SK-N-SH treated with all-trans-retinoic acid at 6 μM for 48 hours (cell line): Measurements from ENCODE around the gene MAP2K6.

Experiments
- ATAC-seq: fragments of 200-7000 bp; cut with Tn5 transposase; 3 replicates; pipeline ENCODE4 v1.9.1; 2020; ENCODE audit warnings: mild to moderate bottlenecking, moderate library complexity
- ARNTL ChIP-seq: fragments of 450-650 bp; formaldehyde crosslinking; IDR thresholded peaks from 2 replicates; pipeline ENCODE4 v1.5.0; 2020; ENCODE audit warnings: low read depth, mild to moderate bottlenecking, moderate library complexity, borderline replicate concordance
- BACH2 ChIP-seq: fragments of 250-450 bp; sonication (Bioruptor Pico); IDR thresholded peaks from 2 replicates; pipeline ENCODE4 v1.9.0; 2021; ENCODE audit warnings: mild to moderate bottlenecking, borderline replicate concordance
- CSDC2 ChIP-seq: fragments of 250-450 bp; sonication (Bioruptor Pico); IDR thresholded peaks from 2 replicates; pipeline ENCODE4 v1.5.0; 2020; ENCODE audit warnings: mild to moderate bottlenecking, moderate library complexity
- ESRRG ChIP-seq: fragments of 250-450 bp; sonication (Bioruptor Pico); IDR thresholded peaks from 2 replicates; pipeline ENCODE4 v1.6.1; 2021; ENCODE audit warnings: mild to moderate bottlenecking
- GLIS3 ChIP-seq: fragments of 250-450 bp; sonication (Bioruptor Pico); IDR thresholded peaks from 2 replicates; pipeline ENCODE4 v1.5.0; 2020; ENCODE audit warnings: mild to moderate bottlenecking, moderate library complexity
- ISL1 ChIP-seq: fragments of 250-450 bp; sonication (Bioruptor Pico); IDR thresholded peaks from 2 replicates; pipeline ENCODE4 v2.1.2; 2022; ENCODE audit warnings: mild to moderate bottlenecking, moderate library complexity
- OSR1 ChIP-seq: fragments of 250-450 bp; sonication (Bioruptor Pico); IDR thresholded peaks from 2 replicates; pipeline ENCODE4 v1.8.0; 2022; ENCODE audit warnings: moderate library complexity, mild to moderate bottlenecking, inconsistent platforms
- PPARA ChIP-seq: fragments of 250-450 bp; sonication (Bioruptor Pico); IDR thresholded peaks from 2 replicates; pipeline ENCODE4 v1.5.0; 2020; ENCODE audit warnings: mild to moderate bottlenecking, borderline replicate concordance
- RARB ChIP-seq: fragments of 250-450 bp; sonication (Bioruptor Pico); IDR thresholded peaks from 2 replicates; pipeline ENCODE4 v1.8.0; 2021; ENCODE audit warnings: mild to moderate bottlenecking, moderate library complexity
- SNAI2 ChIP-seq: fragments of 250-450 bp; sonication (Bioruptor Pico); IDR thresholded peaks from 2 replicates; pipeline ENCODE4 v1.5.0; 2020; ENCODE audit warnings: mild to moderate bottlenecking, moderate library complexity
- TCF4 ChIP-seq: fragments of 250-450 bp; sonication (Bioruptor Pico); IDR thresholded peaks from 2 replicates; pipeline ENCODE4 v1.8.0; 2021; ENCODE audit warnings: mild to moderate bottlenecking, moderate library complexity, borderline replicate concordance
- TOX ChIP-seq: fragments of 250-450 bp; sonication (Bioruptor Pico); IDR thresholded peaks from 2 replicates; pipeline ENCODE4 v1.8.0; 2021; ENCODE audit warnings: mild to moderate bottlenecking, moderate library complexity, borderline replicate concordance
- ZC3H10 ChIP-seq: fragments of 250-450 bp; sonication (Bioruptor Pico); IDR thresholded peaks from 2 replicates; pipeline ENCODE4 v1.5.1; 2021; ENCODE audit warnings: mild to moderate bottlenecking, moderate library complexity
- ZFP3 ChIP-seq: fragments of 250-450 bp; sonication (Bioruptor Pico); IDR thresholded peaks from 2 replicates; pipeline ENCODE4 v1.5.0; 2020; ENCODE audit warnings: mild to moderate bottlenecking, moderate library complexity
- ZFP30 ChIP-seq: fragments of 450-650 bp; formaldehyde crosslinking; IDR thresholded peaks from 2 replicates; pipeline ENCODE4 v1.5.0; 2022; ENCODE audit warnings: mild to moderate bottlenecking, moderate library complexity
- ZNF565 ChIP-seq: fragments of 450-650 bp; formaldehyde crosslinking; conservative IDR thresholded peaks from 2 replicates; pipeline ENCODE4 v1.5.0; 2020; ENCODE audit warnings: low read depth, mild to moderate bottlenecking, moderate library complexity
- ZNF70 ChIP-seq: fragments of 450-650 bp; formaldehyde crosslinking; IDR thresholded peaks from 2 replicates; pipeline ENCODE4 v1.5.0; 2020; ENCODE audit warnings: mild to moderate bottlenecking, moderate library complexity
- ZNF8 ChIP-seq: fragments of 450-650 bp; formaldehyde crosslinking; IDR thresholded peaks from 2 replicates; pipeline ENCODE4 v1.5.0; 2020; ENCODE audit warnings: mild to moderate bottlenecking, moderate library complexity
- TF ChIP-seq, protein P1 (sequence below): fragments of 250-450 bp; sonication (Bioruptor Pico); IDR thresholded peaks from 2 replicates; pipeline ENCODE4 v1.8.0; 2021; ENCODE audit warnings: low read depth, mild to moderate bottlenecking, moderate library complexity, borderline replicate concordance
- TF ChIP-seq, protein P2 (sequence below): fragments of 250-450 bp; sonication (Bioruptor Pico); IDR thresholded peaks from 2 replicates; pipeline ENCODE4 v1.5.0; 2020; ENCODE audit warnings: mild to moderate bottlenecking, moderate library complexity
- TF ChIP-seq, protein P3 (sequence below): fragments of 250-450 bp; sonication (Bioruptor Pico); IDR thresholded peaks from 2 replicates; pipeline ENCODE4 v1.8.0; 2020; ENCODE audit warnings: mild to moderate bottlenecking, moderate library complexity, borderline replicate concordance
- TF ChIP-seq, protein P4 (sequence below): fragments of 250-450 bp; sonication (Bioruptor Pico); IDR thresholded peaks from 2 replicates; pipeline ENCODE4 v1.5.1; 2021; ENCODE audit warnings: mild to moderate bottlenecking, moderate library complexity
- TF ChIP-seq, protein P5 (sequence below): fragments of 250-450 bp; sonication (Bioruptor Pico); IDR thresholded peaks from 2 replicates; pipeline ENCODE4 v1.5.1; 2020; ENCODE audit warnings: low read depth, mild to moderate bottlenecking, moderate library complexity

The MAP2K6 gene

DNA sequence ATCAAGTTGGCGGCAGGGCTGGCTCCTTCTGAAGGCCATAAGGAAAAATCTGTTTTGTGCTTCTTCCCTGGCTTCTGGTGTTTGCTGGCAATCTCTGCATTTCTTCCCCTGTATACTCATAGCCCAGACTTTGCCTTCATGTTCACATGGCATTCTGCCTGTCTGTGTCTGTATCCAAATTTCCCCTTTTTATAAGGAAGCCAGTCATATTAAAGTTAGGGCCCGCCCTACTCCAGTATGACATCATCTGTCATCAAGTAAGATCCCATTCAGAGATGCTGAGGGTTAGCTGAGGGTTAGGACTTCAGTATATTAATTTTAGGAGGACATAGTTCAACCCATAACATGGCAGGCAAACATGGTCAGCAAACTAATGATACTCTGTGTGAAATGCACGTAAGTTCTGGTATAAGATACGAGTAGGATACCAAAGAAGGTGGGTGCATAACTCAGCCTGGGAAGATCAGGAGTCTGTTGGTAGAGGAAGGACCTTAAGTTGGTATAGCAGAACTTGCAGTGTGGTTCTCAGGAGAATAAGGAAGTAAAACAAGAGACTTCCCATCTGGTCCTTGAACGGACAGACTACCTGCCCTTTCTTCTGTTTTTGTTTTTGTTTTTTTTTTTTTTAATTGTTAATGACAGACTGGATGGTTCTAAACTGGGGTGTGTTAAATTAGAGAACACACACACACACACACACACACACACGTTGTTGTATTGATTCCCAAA, 13.9 kb downstream of the MAP2K6 start (continued):
- TF ChIP-seq, protein P1, sequence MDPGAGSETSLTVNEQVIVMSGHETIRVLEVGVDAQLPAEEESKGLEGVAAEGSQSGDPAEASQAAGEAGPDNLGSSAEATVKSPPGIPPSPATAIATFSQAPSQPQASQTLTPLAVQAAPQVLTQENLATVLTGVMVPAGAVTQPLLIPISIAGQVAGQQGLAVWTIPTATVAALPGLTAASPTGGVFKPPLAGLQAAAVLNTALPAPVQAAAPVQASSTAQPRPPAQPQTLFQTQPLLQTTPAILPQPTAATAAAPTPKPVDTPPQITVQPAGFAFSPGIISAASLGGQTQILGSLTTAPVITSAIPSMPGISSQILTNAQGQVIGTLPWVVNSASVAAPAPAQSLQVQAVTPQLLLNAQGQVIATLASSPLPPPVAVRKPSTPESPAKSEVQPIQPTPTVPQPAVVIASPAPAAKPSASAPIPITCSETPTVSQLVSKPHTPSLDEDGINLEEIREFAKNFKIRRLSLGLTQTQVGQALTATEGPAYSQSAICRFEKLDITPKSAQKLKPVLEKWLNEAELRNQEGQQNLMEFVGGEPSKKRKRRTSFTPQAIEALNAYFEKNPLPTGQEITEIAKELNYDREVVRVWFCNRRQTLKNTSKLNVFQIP (CRISPR knock-in tag): no peak
- TF ChIP-seq TCF4 (CRISPR knock-in tag) (no peak), GLIS3 (CRISPR knock-in tag) (no peak), ZNF8 (no peak), ZNF70 (CRISPR knock-in tag) (no peak), ESRRG (CRISPR knock-in tag) (no peak), ZFP30 (CRISPR knock-in tag) (no peak)
- TF ChIP-seq, protein P2, sequence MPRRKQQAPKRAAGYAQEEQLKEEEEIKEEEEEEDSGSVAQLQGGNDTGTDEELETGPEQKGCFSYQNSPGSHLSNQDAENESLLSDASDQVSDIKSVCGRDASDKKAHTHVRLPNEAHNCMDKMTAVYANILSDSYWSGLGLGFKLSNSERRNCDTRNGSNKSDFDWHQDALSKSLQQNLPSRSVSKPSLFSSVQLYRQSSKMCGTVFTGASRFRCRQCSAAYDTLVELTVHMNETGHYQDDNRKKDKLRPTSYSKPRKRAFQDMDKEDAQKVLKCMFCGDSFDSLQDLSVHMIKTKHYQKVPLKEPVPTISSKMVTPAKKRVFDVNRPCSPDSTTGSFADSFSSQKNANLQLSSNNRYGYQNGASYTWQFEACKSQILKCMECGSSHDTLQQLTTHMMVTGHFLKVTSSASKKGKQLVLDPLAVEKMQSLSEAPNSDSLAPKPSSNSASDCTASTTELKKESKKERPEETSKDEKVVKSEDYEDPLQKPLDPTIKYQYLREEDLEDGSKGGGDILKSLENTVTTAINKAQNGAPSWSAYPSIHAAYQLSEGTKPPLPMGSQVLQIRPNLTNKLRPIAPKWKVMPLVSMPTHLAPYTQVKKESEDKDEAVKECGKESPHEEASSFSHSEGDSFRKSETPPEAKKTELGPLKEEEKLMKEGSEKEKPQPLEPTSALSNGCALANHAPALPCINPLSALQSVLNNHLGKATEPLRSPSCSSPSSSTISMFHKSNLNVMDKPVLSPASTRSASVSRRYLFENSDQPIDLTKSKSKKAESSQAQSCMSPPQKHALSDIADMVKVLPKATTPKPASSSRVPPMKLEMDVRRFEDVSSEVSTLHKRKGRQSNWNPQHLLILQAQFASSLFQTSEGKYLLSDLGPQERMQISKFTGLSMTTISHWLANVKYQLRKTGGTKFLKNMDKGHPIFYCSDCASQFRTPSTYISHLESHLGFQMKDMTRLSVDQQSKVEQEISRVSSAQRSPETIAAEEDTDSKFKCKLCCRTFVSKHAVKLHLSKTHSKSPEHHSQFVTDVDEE: no peak
- TF ChIP-seq, all 23 proteins: peak for 0

DNA sequence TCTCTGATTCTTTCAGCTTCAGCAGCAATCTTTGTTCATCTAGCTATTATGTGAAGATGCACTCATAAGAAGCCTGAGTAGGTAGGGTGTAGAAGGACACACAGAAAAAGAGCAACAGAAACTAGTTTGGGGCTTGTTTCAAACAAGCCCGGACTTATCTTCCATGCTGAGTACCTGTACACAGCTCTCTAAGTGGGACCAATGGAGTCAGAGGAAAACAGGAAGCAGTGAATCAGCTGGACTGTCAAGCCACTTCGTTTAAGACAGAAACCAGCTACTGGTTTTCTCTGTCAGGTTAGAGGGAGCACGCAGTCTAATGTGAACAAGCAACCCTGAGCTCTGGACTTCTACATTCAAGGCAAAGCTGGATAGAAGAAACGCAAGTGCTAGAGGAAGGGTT, 16.0 kb downstream of the MAP2K6 start:
- peak; percentile 78 for ATAC-seq
- TF ChIP-seq, protein P3, sequence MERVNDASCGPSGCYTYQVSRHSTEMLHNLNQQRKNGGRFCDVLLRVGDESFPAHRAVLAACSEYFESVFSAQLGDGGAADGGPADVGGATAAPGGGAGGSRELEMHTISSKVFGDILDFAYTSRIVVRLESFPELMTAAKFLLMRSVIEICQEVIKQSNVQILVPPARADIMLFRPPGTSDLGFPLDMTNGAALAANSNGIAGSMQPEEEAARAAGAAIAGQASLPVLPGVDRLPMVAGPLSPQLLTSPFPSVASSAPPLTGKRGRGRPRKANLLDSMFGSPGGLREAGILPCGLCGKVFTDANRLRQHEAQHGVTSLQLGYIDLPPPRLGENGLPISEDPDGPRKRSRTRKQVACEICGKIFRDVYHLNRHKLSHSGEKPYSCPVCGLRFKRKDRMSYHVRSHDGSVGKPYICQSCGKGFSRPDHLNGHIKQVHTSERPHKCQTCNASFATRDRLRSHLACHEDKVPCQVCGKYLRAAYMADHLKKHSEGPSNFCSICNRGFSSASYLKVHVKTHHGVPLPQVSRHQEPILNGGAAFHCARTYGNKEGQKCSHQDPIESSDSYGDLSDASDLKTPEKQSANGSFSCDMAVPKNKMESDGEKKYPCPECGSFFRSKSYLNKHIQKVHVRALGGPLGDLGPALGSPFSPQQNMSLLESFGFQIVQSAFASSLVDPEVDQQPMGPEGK (CRISPR knock-in tag): peak; percentile 60; the same call in 1 of the 2 replicates
- no peak for TF ChIP-seq ESRRG (CRISPR knock-in tag)
- TF ChIP-seq ZFP3 (CRISPR knock-in tag): 0 out of 2 replicates have a peak, but pooled peaks have one; percentile 38
- TF ChIP-seq, protein P4, sequence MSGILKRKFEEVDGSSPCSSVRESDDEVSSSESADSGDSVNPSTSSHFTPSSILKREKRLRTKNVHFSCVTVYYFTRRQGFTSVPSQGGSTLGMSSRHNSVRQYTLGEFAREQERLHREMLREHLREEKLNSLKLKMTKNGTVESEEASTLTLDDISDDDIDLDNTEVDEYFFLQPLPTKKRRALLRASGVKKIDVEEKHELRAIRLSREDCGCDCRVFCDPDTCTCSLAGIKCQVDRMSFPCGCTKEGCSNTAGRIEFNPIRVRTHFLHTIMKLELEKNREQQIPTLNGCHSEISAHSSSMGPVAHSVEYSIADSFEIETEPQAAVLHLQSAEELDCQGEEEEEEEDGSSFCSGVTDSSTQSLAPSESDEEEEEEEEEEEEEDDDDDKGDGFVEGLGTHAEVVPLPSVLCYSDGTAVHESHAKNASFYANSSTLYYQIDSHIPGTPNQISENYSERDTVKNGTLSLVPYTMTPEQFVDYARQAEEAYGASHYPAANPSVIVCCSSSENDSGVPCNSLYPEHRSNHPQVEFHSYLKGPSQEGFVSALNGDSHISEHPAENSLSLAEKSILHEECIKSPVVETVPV (CRISPR knock-in tag): no peak
- TF ChIP-seq, protein P2: no peak; the same call in 1 of the 2 replicates
- no peak for TF ChIP-seq PPARA (CRISPR knock-in tag)
- TF ChIP-seq ISL1 (CRISPR knock-in tag): peak; percentile 35; the same call in 1 of the 2 replicates
- TF ChIP-seq ZFP30 (CRISPR knock-in tag): peak; percentile 79
- no peak for TF ChIP-seq ARNTL (CRISPR knock-in tag)
- no peak for TF ChIP-seq RARB
- no peak for TF ChIP-seq GLIS3 (CRISPR knock-in tag)
- TF ChIP-seq, protein P1 (CRISPR knock-in tag): no peak
- TF ChIP-seq TOX (CRISPR knock-in tag): peak; percentile 81
- no peak for TF ChIP-seq OSR1 (CRISPR knock-in tag)
- no peak for TF ChIP-seq SNAI2 (CRISPR knock-in tag)
- TF ChIP-seq, protein P5, sequence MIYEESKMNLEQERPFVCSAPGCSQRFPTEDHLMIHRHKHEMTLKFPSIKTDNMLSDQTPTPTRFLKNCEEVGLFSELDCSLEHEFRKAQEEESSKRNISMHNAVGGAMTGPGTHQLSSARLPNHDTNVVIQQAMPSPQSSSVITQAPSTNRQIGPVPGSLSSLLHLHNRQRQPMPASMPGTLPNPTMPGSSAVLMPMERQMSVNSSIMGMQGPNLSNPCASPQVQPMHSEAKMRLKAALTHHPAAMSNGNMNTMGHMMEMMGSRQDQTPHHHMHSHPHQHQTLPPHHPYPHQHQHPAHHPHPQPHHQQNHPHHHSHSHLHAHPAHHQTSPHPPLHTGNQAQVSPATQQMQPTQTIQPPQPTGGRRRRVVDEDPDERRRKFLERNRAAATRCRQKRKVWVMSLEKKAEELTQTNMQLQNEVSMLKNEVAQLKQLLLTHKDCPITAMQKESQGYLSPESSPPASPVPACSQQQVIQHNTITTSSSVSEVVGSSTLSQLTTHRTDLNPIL (CRISPR knock-in tag): no peak
- no peak for TF ChIP-seq ZNF565 (CRISPR knock-in tag)
- no peak for TF ChIP-seq BACH2 (CRISPR knock-in tag)
- peak; percentile 79 for TF ChIP-seq ZNF70 (CRISPR knock-in tag)
- TF ChIP-seq ZC3H10 (CRISPR knock-in tag): no peak
- TF ChIP-seq TCF4 (CRISPR knock-in tag): no peak
- TF ChIP-seq CSDC2 (CRISPR knock-in tag): peak; percentile 86; the same call in 1 of the 2 replicates
- TF ChIP-seq ZNF8: no peak
